Adrenal gland (tissue), 5 donors: ENCODE data around the gene KIF5C.

Experiments
- POLR2A ChIP-seq, 2 donors: fragments of 450-650 bp; IDR thresholded peaks; one replicate each; pipeline ENCODE4 v1.6.1; 2017; ENCODE audit warnings: antibody characterized with exemption in 2 of 2, mild to moderate bottlenecking in 2 of 2, moderate library complexity in 1 of 2
- TF ChIP-seq, protein P1 (sequence below), 6 experiments: fragments of 450-650 bp in 4 of 6; fragments of 200-600 bp in 2 of 6; sonication (generic) in 1 of 6; IDR thresholded peaks; 1 replicate in 5 of 6; 2 replicates in 1 of 6; pipeline versions ENCODE4 v1.5.1 to v1.8.0; 2016 to 2021; ENCODE audit warnings: antibody characterized with exemption in 6 of 6, mild to moderate bottlenecking in 2 of 6, moderate library complexity in 1 of 6
- donor health status: DM: no; HTN: no; CAD: no.

GRCh38 chr2:149055751-149056150, 180.7 kb downstream of the KIF5C start:
- TF ChIP-seq, protein P1, sequence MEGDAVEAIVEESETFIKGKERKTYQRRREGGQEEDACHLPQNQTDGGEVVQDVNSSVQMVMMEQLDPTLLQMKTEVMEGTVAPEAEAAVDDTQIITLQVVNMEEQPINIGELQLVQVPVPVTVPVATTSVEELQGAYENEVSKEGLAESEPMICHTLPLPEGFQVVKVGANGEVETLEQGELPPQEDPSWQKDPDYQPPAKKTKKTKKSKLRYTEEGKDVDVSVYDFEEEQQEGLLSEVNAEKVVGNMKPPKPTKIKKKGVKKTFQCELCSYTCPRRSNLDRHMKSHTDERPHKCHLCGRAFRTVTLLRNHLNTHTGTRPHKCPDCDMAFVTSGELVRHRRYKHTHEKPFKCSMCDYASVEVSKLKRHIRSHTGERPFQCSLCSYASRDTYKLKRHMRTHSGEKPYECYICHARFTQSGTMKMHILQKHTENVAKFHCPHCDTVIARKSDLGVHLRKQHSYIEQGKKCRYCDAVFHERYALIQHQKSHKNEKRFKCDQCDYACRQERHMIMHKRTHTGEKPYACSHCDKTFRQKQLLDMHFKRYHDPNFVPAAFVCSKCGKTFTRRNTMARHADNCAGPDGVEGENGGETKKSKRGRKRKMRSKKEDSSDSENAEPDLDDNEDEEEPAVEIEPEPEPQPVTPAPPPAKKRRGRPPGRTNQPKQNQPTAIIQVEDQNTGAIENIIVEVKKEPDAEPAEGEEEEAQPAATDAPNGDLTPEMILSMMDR (IDR thresholded peaks at IDR 0.05) = no peak
- TF ChIP-seq POLR2A (IDR thresholded peaks at IDR 0.05) = no peak
